Inferior parietal cortex (tissue), 1 donor: Measurements from ENCODE around the gene VGLL3.
"Not testable (repeated sequence)": the region's sequence is repeated elsewhere in the genome, so short reads cannot be mapped to it uniquely, and the experiment has no call there.

Experiments
- DNase-seq: peaks from one replicate; pipeline ENCODE4 v3.0.0-alpha.2; 2016; ENCODE audit errors: extremely low spot score

The VGLL3 gene

GRCh38 chr3:86990734-86991481 lies at the start of gene VGLL3:
TSS of gene VGLL3 (minus strand) at chr3:86991149. CDS start at chr3:86990743, 406 bp downstream.
- DNase-seq = no peak

GRCh38 chr3:87037652-87038051 lies 46.7 kb upstream of the VGLL3 start:
- DNase-seq = no peak

- DNase-seq = no peak
Observed at GRCh38 chr3:87036671-87037070, 45.7 kb upstream of the VGLL3 start.

GRCh38 chr3:87035339-87035738 lies 44.4 kb upstream of the VGLL3 start:
- no peak for DNase-seq

GRCh38 chr3:87033205-87033604 lies 42.3 kb upstream of the VGLL3 start:
- DNase-seq = no peak

- no peak for DNase-seq
Observed at GRCh38 chr3:87025661-87026645, 35.0 kb upstream of the VGLL3 start.

- not testable (repeated sequence) for DNase-seq
Observed at GRCh38 chr3:87017370-87017769, 26.4 kb upstream of the VGLL3 start.

- no peak for DNase-seq
Observed at GRCh38 chr3:87009271-87009670, 18.3 kb upstream of the VGLL3 start.

- DNase-seq = no peak
Observed at GRCh38 chr3:87006844-87007439, 16.0 kb upstream of the VGLL3 start.

GRCh38 chr3:87004883-87005282 lies 13.9 kb upstream of the VGLL3 start:
- no peak for DNase-seq

- DNase-seq = no peak
Observed at GRCh38 chr3:87002346-87002745, 11.4 kb upstream of the VGLL3 start.

GRCh38 chr3:87001473-87002098 lies 10.6 kb upstream of the VGLL3 start:
- no peak for DNase-seq

- DNase-seq = no peak
Observed at GRCh38 chr3:87000940-87001339, 10.0 kb upstream of the VGLL3 start.

GRCh38 chr3:86998569-86998968 lies 7.6 kb upstream of the VGLL3 start:
- DNase-seq = no peak

- no peak for DNase-seq
Observed at GRCh38 chr3:86996261-86996955, 5.5 kb upstream of the VGLL3 start.

- DNase-seq = no peak
Observed at GRCh38 chr3:86995537-86995936, 4.6 kb upstream of the VGLL3 start.

GRCh38 chr3:86993704-86994103 lies 2.8 kb upstream of the VGLL3 start:
- DNase-seq = no peak

GRCh38 chr3:86991840-86992435 lies 989 bp upstream of the VGLL3 start:
- no peak for DNase-seq

GRCh38 chr3:86991482-86991815 lies 500 bp upstream of the VGLL3 start:
- DNase-seq = no peak

GRCh38 chr3:86990012-86990733 lies 776 bp downstream of the VGLL3 start:
- no peak for DNase-seq
